Neural progenitor cell (in vitro differentiated cells): ENCODE data around the gene CDH13. TPM values are rescaled to one million over a fixed set of nuclear protein-coding genes. Genes with fewer than 3 reads are reported as not detected.

Experiments used
- DNase-seq: peaks from one replicate; pipeline ENCODE4 v3.0.0-alpha.2; 2016; ENCODE audit warnings: low spot score
- H2AFZ ChIP-seq: fragments of 200-600 bp; sonication (generic); replicated peaks from 2 replicates; pipeline ENCODE4 v1.6.1; 2016; ENCODE audit warnings: antibody characterized with exemption
- H3F3A ChIP-seq: fragments of 200-600 bp; sonication (generic); 2 replicates; pipeline ENCODE4 v1.6.1; 2016; ENCODE audit warnings: antibody characterized with exemption, low read depth
- H3K27ac ChIP-seq: fragments of 200-600 bp; sonication (generic); 2 replicates; pipeline ENCODE4 v1.5.1; 2016; ENCODE audit warnings: mild to moderate bottlenecking
- H3K27me3 ChIP-seq: fragments of 200-600 bp; sonication (generic); 2 replicates; pipeline ENCODE4 v1.6.1; 2016; ENCODE audit warnings: mild to moderate bottlenecking, moderate library complexity
- H3K36me3 ChIP-seq: fragments of 200-600 bp; sonication (generic); 2 replicates; pipeline ENCODE4 v1.5.1; 2016
- H3K4me1 ChIP-seq: fragments of 200-600 bp; sonication (generic); 2 replicates; pipeline ENCODE4 v1.6.1; 2016; ENCODE audit warnings: mixed run types
- H3K4me2 ChIP-seq: fragments of 200-600 bp; sonication (generic); 2 replicates; pipeline ENCODE4 v1.6.1; 2016
- H3K4me3 ChIP-seq: fragments of 200-600 bp; sonication (generic); 2 replicates; pipeline ENCODE4 v1.5.1; 2016
- H3K79me2 ChIP-seq: fragments of 200-600 bp; sonication (generic); 2 replicates; pipeline ENCODE4 v1.6.1; 2016; ENCODE audit warnings: low read depth
- H3K9ac ChIP-seq: fragments of 200-600 bp; sonication (generic); 2 replicates; pipeline ENCODE4 v1.6.1; 2016
- H3K9me3 ChIP-seq: fragments of 200-600 bp; sonication (generic); 2 replicates; pipeline ENCODE4 v1.5.1; 2016; ENCODE audit warnings: low read depth
- H4K20me1 ChIP-seq: fragments of 200-600 bp; sonication (generic); 2 replicates; pipeline ENCODE4 v1.6.1; 2016; ENCODE audit warnings: low read depth
- H3K27ac Mint-ChIP-seq: 3 replicates; pipeline ENCODE4 v1.8.0; 2021; ENCODE audit warnings: mixed read lengths
- H3K27me3 Mint-ChIP-seq: 2 replicates; pipeline ENCODE4 v1.8.0; 2022; ENCODE audit warnings: low read depth, mild to moderate bottlenecking, inconsistent platforms, moderate library complexity, mixed read lengths; ENCODE audit not compliant: insufficient read depth
- H3K36me3 Mint-ChIP-seq: 3 replicates; pipeline ENCODE4 v1.8.0; 2021; ENCODE audit warnings: mixed read lengths
- H3K4me1 Mint-ChIP-seq: 3 replicates; pipeline ENCODE4 v1.8.0; 2021; ENCODE audit warnings: mixed read lengths
- H3K4me3 Mint-ChIP-seq: 3 replicates; pipeline ENCODE4 v1.8.0; 2021; ENCODE audit warnings: mild to moderate bottlenecking, moderate library complexity, mixed read lengths
- H3K9me3 Mint-ChIP-seq: 3 replicates; pipeline ENCODE4 v1.8.0; 2020; ENCODE audit warnings: mixed read lengths
- EZH2 ChIP-seq: fragments of 200-600 bp; sonication (generic); IDR thresholded peaks from 2 replicates; pipeline ENCODE4 v1.6.1; 2017; ENCODE audit warnings: antibody characterized with exemption, mild to moderate bottlenecking, moderate library complexity
- EZH2phosphoT487 ChIP-seq: fragments of 200-600 bp; sonication (generic); IDR thresholded peaks from 2 replicates; pipeline ENCODE4 v1.6.1; 2017; ENCODE audit warnings: antibody characterized with exemption
- total RNA-seq: library from RNA; depleted of rRNA; stranded (reverse); fragments of >200 nt; gene quantifications from 2 replicates; pipeline ENCODE4 v1.2.3, GENCODE V29; 2015; ENCODE audit warnings: low replicate concordance
- TF ChIP-seq, protein P1 (sequence below): fragments of 200-600 bp; sonication (generic); IDR thresholded peaks from 2 replicates; pipeline ENCODE4 v1.5.1; 2017; ENCODE audit warnings: antibody characterized with exemption, mild to moderate bottlenecking

CDH13 gene
- total RNA-seq, 1 donor from 2014 or later: 3.0 TPM

DNA sequence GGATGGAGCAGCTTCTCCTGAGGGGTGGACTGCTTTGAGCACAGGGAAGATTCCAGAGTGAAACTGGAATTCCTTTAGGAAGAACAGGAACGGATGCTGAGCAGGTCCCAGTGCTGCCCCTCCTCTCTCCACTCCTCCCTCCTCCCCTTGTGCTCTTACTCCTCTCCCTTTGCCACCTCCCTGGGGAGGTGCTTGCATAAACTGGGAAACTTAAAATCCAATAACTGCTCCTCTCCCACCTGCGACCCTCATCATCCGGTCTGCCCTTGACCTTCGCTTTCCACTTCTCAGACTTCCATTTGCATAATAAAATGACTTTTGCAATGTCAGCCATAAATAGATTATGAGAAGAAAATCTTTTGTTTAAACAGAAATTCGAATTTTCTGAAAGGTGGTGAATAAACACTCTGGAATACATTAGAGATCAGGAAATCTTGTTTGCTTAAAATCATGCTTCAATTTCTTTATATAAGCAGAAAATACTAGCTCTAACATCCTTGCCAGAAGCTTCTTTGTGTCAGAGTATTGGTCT lies 1204.8 kb downstream of the CDH13 start:
- TF ChIP-seq, protein P1, sequence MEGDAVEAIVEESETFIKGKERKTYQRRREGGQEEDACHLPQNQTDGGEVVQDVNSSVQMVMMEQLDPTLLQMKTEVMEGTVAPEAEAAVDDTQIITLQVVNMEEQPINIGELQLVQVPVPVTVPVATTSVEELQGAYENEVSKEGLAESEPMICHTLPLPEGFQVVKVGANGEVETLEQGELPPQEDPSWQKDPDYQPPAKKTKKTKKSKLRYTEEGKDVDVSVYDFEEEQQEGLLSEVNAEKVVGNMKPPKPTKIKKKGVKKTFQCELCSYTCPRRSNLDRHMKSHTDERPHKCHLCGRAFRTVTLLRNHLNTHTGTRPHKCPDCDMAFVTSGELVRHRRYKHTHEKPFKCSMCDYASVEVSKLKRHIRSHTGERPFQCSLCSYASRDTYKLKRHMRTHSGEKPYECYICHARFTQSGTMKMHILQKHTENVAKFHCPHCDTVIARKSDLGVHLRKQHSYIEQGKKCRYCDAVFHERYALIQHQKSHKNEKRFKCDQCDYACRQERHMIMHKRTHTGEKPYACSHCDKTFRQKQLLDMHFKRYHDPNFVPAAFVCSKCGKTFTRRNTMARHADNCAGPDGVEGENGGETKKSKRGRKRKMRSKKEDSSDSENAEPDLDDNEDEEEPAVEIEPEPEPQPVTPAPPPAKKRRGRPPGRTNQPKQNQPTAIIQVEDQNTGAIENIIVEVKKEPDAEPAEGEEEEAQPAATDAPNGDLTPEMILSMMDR: no peak
- TF ChIP-seq EZH2phosphoT487 (no peak), EZH2 (no peak)
- Mint-ChIP-seq H3K4me3 (no peak overlapping the region), H3K4me1 (peaks cover 32% of the 10 kb centered on the region), H3K36me3 (peaks cover 2% of the 10 kb centered on the region), H3K27ac (peak overlapping the region; percentile 51), H3K27me3 (peaks cover 17% of the 10 kb centered on the region), H3K9me3 (peaks cover 2% of the 10 kb centered on the region)
- Histone ChIP-seq H3K4me1 (no peaks in the 10 kb centered on the region), H3K79me2 (no peaks in the 10 kb centered on the region), H3K4me3 (no peak overlapping the region), H3K36me3 (no peaks in the 10 kb centered on the region), H2AFZ (no peak overlapping the region), H4K20me1 (no peaks in the 10 kb centered on the region), H3K9ac (no peak overlapping the region), H3K27ac (no peak overlapping the region), H3K27me3 (no peaks in the 10 kb centered on the region), H3K4me2 (no peak overlapping the region), H3K9me3 (no peaks in the 10 kb centered on the region), H3F3A (no peaks in the 10 kb centered on the region)
- DNase-seq: no peak

DNA sequence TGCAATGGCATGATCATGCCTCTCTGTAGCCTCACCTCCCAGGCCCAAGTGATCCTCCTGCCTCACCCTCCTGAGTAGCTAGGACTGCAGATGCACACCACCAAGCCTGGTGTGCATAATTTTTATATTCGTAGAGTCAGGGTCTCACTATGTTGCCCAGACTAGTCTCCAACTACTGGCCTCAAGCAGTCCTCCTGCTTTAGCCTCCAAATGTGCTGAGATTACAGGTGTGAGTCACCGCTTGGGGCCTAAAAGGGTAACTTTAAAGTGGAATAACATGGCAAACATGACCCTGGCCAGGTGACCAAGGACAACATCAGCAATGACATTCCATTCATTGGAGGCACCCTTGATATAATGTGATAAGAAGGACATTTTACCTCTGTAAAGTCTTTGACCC lies 1207.2 kb downstream of the CDH13 start:
- Histone ChIP-seq H4K20me1 (no peaks in the 10 kb centered on the region), H3K79me2 (no peaks in the 10 kb centered on the region), H3K9ac (no peak overlapping the region), H3K27me3 (no peaks in the 10 kb centered on the region), H3K4me1 (no peaks in the 10 kb centered on the region), H2AFZ (no peak overlapping the region), H3K4me3 (no peak overlapping the region), H3F3A (no peaks in the 10 kb centered on the region), H3K27ac (no peak overlapping the region), H3K9me3 (no peaks in the 10 kb centered on the region), H3K36me3 (no peaks in the 10 kb centered on the region), H3K4me2 (no peak overlapping the region)
- TF ChIP-seq, protein P1: no peak
- no peak for TF ChIP-seq EZH2phosphoT487
- no peak for TF ChIP-seq EZH2
- Mint-ChIP-seq H3K4me1 (peaks cover 26% of the 10 kb centered on the region), H3K27me3 (peaks cover 2% of the 10 kb centered on the region), H3K9me3 (peaks cover 2% of the 10 kb centered on the region), H3K36me3 (peaks cover 2% of the 10 kb centered on the region), H3K4me3 (no peak overlapping the region), H3K27ac (no peak overlapping the region)
- no peak for DNase-seq

DNA sequence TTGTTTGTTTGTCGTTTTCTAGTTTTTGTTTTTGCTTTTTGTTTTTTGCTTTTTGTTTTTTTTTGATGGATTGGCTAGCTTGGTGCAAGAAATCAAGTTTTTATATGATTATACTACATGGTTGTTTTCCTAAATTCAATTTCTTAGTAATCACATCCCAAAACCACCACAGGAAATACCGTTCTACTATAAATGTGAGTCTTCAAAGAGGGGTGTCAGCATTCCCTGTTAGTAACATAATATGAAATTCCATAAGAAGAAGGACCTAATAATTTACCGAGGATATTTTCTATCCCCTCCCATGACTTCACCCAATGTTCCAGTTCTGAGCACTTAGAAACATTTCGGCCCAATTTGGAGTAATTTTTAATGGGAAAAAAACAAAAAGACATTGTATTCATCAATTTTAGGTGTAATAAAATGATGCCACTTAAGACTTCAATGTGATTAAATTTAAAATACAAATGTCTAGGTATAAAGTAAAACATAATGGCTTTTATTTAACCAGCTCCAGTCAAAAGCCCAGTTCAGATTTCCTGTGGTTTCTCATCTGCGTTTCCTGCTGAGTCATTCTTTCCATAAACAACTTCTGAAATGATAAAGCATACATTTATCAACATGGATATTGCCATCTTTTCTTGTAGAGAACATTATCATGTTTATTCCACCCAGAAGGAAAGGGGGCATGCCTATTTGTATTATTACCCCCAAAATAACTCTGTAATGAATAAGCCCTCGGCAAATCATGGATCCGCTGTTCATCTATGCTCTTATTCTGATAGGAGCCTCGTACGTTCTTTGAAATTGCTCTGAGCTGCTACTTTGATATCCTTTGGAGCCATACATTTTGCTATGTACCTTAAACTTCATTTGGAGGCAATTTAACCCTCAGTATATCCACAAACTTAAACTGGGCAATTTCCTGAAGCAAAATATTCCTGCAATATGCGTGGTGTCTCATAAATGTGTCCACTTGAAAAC lies 1209.1 kb downstream of the CDH13 start:
- Histone ChIP-seq H3K4me1 (no peaks in the 10 kb centered on the region), H4K20me1 (no peaks in the 10 kb centered on the region), H3K79me2 (no peaks in the 10 kb centered on the region), H3K4me3 (no peak overlapping the region), H3F3A (peaks cover 13% of the 10 kb centered on the region), H3K9ac (no peak overlapping the region), H3K9me3 (no peaks in the 10 kb centered on the region), H2AFZ (no peak overlapping the region), H3K4me2 (no peak overlapping the region), H3K27me3 (no peaks in the 10 kb centered on the region), H3K27ac (no peak overlapping the region), H3K36me3 (no peaks in the 10 kb centered on the region)
- no peak for DNase-seq
- Mint-ChIP-seq H3K4me1 (peaks cover 23% of the 10 kb centered on the region), H3K27ac (no peak overlapping the region), H3K9me3 (peaks cover 8% of the 10 kb centered on the region), H3K27me3 (peaks cover 5% of the 10 kb centered on the region), H3K4me3 (no peak overlapping the region), H3K36me3 (peaks cover 2% of the 10 kb centered on the region)
- TF ChIP-seq EZH2phosphoT487 (no peak), EZH2 (no peak)
- TF ChIP-seq, protein P1: no peak
